HepG2 (cell line): ENCODE measurements around the gene PAQR7. TPM values are rescaled to one million over a fixed set of nuclear protein-coding genes. Genes with fewer than 3 reads are reported as not detected.

Experiments used
- ATF2 ChIP-seq: sonication (generic); formaldehyde crosslinking; IDR thresholded peaks from 2 replicates; pipeline ENCODE4 v1.4.0; 2020; ENCODE audit warnings: missing genetic modification reagents
- FOSL1 ChIP-seq: sonication (generic); formaldehyde crosslinking; IDR thresholded peaks from 2 replicates; pipeline ENCODE4 v1.9.0; 2021; ENCODE audit warnings: missing genetic modification reagents, borderline replicate concordance
- GFI1 ChIP-seq: sonication (generic); formaldehyde crosslinking; IDR thresholded peaks from 2 replicates; pipeline ENCODE4 v1.5.0; 2020; ENCODE audit warnings: missing genetic modification reagents, mild to moderate bottlenecking, borderline replicate concordance
- KLF11 ChIP-seq: IDR thresholded peaks from 2 replicates; pipeline ENCODE4 v1.6.1; 2016; ENCODE audit warnings: missing compliant biosample characterization
- LBX2 ChIP-seq: sonication (generic); formaldehyde crosslinking; IDR thresholded peaks from 2 replicates; pipeline ENCODE4 v1.5.0; 2020; ENCODE audit warnings: missing genetic modification reagents, mild to moderate bottlenecking, borderline replicate concordance
- MAF1 ChIP-seq: sonication (generic); formaldehyde crosslinking; IDR thresholded peaks from 2 replicates; pipeline ENCODE4 v1.5.0; 2020; ENCODE audit warnings: missing genetic modification reagents, borderline replicate concordance
- NFE2 ChIP-seq: sonication (generic); formaldehyde crosslinking; IDR thresholded peaks from 2 replicates; pipeline ENCODE4 v1.4.0; 2020; ENCODE audit warnings: missing genetic modification reagents
- PAXIP1 ChIP-seq: sonication (generic); formaldehyde crosslinking; conservative IDR thresholded peaks from 2 replicates; pipeline ENCODE4 v1.4.0; 2020; ENCODE audit warnings: mild to moderate bottlenecking, missing genetic modification reagents, moderate library complexity
- RARA ChIP-seq: IDR thresholded peaks from 2 replicates; pipeline ENCODE4 v1.6.1; 2016; ENCODE audit warnings: missing genetic modification reagents, missing compliant biosample characterization
- RBM39 ChIP-seq: fragments of 200-400 bp; formaldehyde crosslinking; IDR thresholded peaks from one replicate; pipeline ENCODE4 v1.6.1; 2018; ENCODE audit warnings: antibody characterized with exemption, mild to moderate bottlenecking, low read depth, low read length; ENCODE audit not compliant: poor library complexity, severe bottlenecking
- SALL2 ChIP-seq: sonication (generic); formaldehyde crosslinking; IDR thresholded peaks from 2 replicates; pipeline ENCODE4 v1.8.1; 2023; ENCODE audit warnings: mild to moderate bottlenecking, missing genetic modification reagents, inconsistent platforms
- SKI ChIP-seq: fragments of 450-650 bp; IDR thresholded peaks from one replicate; pipeline ENCODE4 v1.6.1; 2018; ENCODE audit warnings: mild to moderate bottlenecking; ENCODE audit not compliant: partially characterized antibody
- SMAD3 ChIP-seq: sonication (generic); formaldehyde crosslinking; IDR thresholded peaks from 2 replicates; pipeline ENCODE4 v1.4.0; 2020; ENCODE audit warnings: missing genetic modification reagents
- TGIF2 ChIP-seq: IDR thresholded peaks from 2 replicates; pipeline ENCODE4 v1.6.1; 2016; ENCODE audit warnings: control low read depth, missing compliant biosample characterization
- TRAFD1 ChIP-seq: sonication (generic); formaldehyde crosslinking; IDR thresholded peaks from 2 replicates; pipeline ENCODE4 v1.5.1; 2020; ENCODE audit warnings: missing genetic modification reagents, mild to moderate bottlenecking, borderline replicate concordance
- ZFP82 ChIP-seq: sonication (generic); formaldehyde crosslinking; IDR thresholded peaks from 2 replicates; pipeline ENCODE4 v1.5.1; 2020; ENCODE audit warnings: mild to moderate bottlenecking, missing genetic modification reagents, borderline replicate concordance
- ZNF24 ChIP-seq: fragments of 450-650 bp; IDR thresholded peaks from 2 replicates; pipeline ENCODE4 v1.6.1; 2017; ENCODE audit warnings: antibody characterized with exemption, mild to moderate bottlenecking
- polyA plus RNA-seq, 8 experiments: library from polyadenylated mRNA; depleted of rRNA in 3 of 8; stranded (reverse) in 7 of 8; unstranded in 1 of 8; fragments of >200 nt; fragmentation: Illumina TruSeq in 4 of 8; extraction: Trizol in 4 of 8; gene quantifications; 2 replicates each; pipeline versions ENCODE4 v1.2.1 to v1.2.3, GENCODE V29; 2011 to 2016; ENCODE audit warnings: low read depth in 4 of 8, missing spikeins in 1 of 8, mixed read lengths in 1 of 8; ENCODE audit not compliant: insufficient read depth in 1 of 8
- total RNA-seq, 5 experiments: library from RNA; depleted of rRNA; stranded (reverse); fragments of >200 nt; fragmentation: Illumina TruSeq; extraction: Trizol; gene quantifications; 2 replicates each; pipeline ENCODE4 v1.2.3, GENCODE V29; 2016; ENCODE audit warnings: low read depth in 1 of 5
- TF ChIP-seq, protein P1 (sequence below): sonication (generic); formaldehyde crosslinking; IDR thresholded peaks from 2 replicates; pipeline ENCODE4 v1.8.0; 2022; ENCODE audit warnings: missing genetic modification reagents, mild to moderate bottlenecking, borderline replicate concordance
- TF ChIP-seq, protein P2 (sequence below): IDR thresholded peaks from 2 replicates; pipeline ENCODE4 v1.6.1; 2018; ENCODE audit warnings: missing genetic modification reagents

The PAQR7 gene
- total and polyA plus RNA-seq, 2 of the 13 experiments (the other 11 are each of a cell fraction or from before 2014, with no cell fraction given) = 13.2 to 16.6 TPM

DNA sequence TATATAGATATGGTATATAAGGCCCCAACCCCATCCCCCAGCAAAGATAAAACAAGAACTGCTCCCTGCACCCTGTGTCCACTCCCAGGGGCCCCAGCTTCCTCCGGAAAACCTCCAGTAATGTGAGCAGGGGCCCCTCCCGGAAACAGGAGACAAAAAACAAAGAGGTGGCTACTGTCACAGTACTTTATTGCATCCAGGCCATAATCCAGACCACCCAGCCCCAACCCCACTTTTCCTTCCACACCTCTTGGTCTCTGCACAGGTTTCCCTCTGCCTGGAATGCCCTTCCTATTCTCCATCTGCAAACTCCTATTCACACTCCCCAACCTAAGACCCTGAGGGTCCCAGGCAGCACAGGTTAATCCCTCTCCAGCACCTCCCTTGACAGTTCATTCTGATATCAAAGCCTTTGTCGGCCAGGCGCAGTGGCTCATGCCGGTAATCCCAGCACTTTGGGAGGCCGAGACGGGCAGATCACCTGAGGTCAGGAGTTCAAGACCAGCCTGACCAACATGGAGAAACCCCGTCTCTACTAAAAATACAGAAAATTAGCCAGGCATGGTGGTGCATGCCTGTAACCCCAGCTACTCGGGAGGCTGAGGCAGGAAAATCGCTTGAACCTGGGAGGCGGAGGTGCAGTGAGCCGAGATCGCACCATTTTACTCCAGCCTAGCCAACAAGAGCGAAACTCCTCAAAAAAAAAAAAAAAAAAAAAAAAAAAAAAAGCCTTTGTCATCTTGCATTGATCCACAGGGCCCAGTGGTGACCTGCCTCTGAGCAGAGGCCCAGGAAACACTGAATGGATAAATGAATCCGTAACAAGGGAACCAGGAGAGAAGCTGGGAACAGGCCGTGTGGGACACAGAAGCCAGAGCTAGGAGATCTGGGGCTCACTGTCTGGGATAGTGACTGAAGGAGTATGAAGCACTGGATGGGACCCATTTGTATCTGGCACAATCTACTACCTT is 13.9 kb downstream of the PAQR7 start (continued):
- TF ChIP-seq, protein P1, sequence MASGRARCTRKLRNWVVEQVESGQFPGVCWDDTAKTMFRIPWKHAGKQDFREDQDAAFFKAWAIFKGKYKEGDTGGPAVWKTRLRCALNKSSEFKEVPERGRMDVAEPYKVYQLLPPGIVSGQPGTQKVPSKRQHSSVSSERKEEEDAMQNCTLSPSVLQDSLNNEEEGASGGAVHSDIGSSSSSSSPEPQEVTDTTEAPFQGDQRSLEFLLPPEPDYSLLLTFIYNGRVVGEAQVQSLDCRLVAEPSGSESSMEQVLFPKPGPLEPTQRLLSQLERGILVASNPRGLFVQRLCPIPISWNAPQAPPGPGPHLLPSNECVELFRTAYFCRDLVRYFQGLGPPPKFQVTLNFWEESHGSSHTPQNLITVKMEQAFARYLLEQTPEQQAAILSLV = 0 out of 2 replicates have a peak, but pooled peaks have one; percentile 10
- no peak for TF ChIP-seq SMAD3
- peak; percentile 87 for TF ChIP-seq FOSL1 (CRISPR knock-in tag)
- TF ChIP-seq TGIF2 = no peak
- no peak for TF ChIP-seq NFE2
- no peak for TF ChIP-seq MAF1 (CRISPR knock-in tag)
- TF ChIP-seq SALL2 (CRISPR knock-in tag) = no peak; the same call in 1 of the 2 replicates
- TF ChIP-seq RBM39 = no peak
- peak; percentile 57; the same call in 1 of the 2 replicates for TF ChIP-seq GFI1 (CRISPR knock-in tag)
- TF ChIP-seq LBX2 (CRISPR knock-in tag) = no peak
- TF ChIP-seq ATF2 = peak; percentile 38; the same call in 1 of the 2 replicates
- no peak for TF ChIP-seq TRAFD1
- TF ChIP-seq, protein P2, sequence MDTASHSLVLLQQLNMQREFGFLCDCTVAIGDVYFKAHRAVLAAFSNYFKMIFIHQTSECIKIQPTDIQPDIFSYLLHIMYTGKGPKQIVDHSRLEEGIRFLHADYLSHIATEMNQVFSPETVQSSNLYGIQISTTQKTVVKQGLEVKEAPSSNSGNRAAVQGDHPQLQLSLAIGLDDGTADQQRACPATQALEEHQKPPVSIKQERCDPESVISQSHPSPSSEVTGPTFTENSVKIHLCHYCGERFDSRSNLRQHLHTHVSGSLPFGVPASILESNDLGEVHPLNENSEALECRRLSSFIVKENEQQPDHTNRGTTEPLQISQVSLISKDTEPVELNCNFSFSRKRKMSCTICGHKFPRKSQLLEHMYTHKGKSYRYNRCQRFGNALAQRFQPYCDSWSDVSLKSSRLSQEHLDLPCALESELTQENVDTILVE = no peak
- TF ChIP-seq ZNF24 = no peak
- no peak for TF ChIP-seq KLF11 (CRISPR knock-in tag)
- peak; percentile 94 for TF ChIP-seq RARA (CRISPR knock-in tag)
- TF ChIP-seq SKI = peak; percentile 11
- no peak for TF ChIP-seq ZFP82 (CRISPR knock-in tag)
- peak; percentile 94 for TF ChIP-seq PAXIP1 (CRISPR knock-in tag)
